Left ventricle myocardium superior (tissue), 1 donor: Measurements from ENCODE around the gene DLK1. TPM values are rescaled to one million over a fixed set of nuclear protein-coding genes. Genes with fewer than 3 reads are reported as not detected.

Experiments used
- ATAC-seq: fragments of 200-7000 bp; cut with Tn5 transposase; one replicate; pipeline ENCODE4 v1.9.1; 2020; ENCODE audit warnings: mild to moderate bottlenecking, moderate library complexity
- DNase-seq: peaks from one replicate; pipeline ENCODE4 v3.0.0-alpha.2; 2020
- intact Hi-C: fragments of 100-400 bp; cut with micrococcal nuclease; formaldehyde crosslinking; loops from one replicate; pipeline ENCODE4 v1.11.0; 2022
- total RNA-seq: library from RNA; stranded (reverse); fragmentation: NEBNext Ultra II Directional; extraction: Animal tissue kit (Norgen Biotek cat#: 25700); gene quantifications from one replicate; pipeline ENCODE4 v1.2.1, GENCODE V29; 2021
- donor health status: DM: no; HTN: yes; CAD: no; lungs with severe emphysema.

Gene DLK1
- total RNA-seq, 1 donor from 2014 or later = 22.7 TPM

DNA sequence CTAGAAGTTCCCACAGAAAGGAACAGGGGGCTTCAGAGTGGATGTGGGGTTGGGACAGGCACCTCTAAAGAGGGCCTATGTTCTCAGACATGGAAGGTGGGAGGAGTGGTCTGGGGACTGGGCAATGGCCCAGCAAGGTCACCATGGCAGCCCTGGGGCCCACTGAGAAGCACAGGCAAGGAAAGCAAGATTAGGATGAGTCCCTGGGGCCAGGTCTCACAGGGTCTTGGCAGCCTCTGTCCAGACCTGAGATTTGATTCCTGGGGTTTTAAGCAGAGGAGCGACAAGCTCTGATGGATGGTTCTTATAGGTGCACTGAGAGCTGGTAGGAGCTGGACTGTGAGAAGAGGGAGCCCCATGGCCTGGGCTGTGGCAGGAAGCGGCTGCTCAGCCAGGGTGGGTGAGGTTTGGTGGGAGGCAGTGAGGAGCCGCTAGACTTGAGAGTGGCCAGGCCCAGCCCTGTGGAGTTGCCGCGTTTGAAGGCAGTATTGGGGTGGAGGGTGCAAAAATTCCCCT is 44.0 kb downstream of the DLK1 start:
- DNase-seq = no peak
- ATAC-seq = no peak
- intact Hi-C loops = no loop called here

DNA sequence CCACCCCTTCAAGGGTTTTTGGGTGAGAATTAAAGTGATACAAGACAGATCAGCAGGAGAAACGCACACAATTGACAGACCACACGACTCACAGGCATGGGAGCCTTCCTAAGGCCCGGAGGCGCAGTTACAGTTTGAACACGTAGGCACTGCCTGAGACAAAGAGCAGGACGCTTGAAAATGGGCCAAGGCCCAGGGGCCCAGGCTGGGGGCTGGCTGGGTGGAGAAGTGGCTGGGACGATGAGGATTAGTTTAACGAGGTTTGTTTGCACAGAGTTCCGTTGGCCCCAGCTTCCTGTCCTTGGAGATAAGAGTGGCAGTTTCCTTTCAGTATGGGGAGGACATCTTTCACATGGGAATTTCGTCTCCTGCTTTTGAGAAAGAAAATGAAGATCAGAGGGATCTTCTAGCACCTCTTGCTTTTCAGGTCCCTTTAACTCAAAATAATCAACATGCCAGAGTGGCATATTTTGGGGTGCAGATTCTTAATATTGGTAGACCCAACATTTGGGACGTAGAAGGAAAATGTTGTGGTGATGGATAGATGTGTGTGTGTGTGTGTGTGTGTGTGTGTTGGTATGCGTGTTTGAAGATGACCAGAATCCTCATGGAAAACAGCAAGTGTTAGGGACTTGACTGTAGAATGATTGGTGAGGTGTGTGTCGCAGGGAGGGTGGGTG is 44.6 kb downstream of the DLK1 start:
- no peak for DNase-seq
- ATAC-seq = no peak
- intact Hi-C loops = no loop called here

DNA sequence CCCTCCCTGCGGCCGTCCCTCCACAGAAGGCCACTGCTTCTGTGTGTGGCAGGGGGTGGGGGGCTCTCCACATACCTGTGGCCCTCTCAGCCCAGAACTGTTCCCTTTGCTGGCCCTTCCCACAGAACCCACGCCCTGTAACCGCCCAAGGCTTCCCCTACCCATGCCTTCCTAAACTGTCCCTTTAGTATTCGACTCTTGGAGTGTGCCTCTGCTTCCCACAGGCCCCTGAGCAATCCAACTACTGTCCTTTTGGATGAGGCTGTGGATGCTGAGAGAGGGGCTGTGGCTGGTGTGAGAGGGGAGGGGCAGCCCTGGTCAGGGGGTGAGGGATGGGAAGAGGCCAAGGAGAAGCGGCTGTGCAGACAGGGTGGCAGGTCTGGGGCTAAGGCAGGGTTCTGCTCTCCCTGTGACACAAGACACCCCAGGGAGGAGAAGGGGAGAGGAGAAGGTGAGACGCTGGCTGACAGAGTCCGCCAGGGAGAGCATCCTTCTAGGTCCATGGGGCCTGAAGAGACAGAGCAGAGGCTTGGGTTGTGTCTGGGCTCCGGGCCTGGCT is 46.0 kb downstream of the DLK1 start:
- intact Hi-C loops = no loop called here
- ATAC-seq = no peak
- DNase-seq = no peak

DNA sequence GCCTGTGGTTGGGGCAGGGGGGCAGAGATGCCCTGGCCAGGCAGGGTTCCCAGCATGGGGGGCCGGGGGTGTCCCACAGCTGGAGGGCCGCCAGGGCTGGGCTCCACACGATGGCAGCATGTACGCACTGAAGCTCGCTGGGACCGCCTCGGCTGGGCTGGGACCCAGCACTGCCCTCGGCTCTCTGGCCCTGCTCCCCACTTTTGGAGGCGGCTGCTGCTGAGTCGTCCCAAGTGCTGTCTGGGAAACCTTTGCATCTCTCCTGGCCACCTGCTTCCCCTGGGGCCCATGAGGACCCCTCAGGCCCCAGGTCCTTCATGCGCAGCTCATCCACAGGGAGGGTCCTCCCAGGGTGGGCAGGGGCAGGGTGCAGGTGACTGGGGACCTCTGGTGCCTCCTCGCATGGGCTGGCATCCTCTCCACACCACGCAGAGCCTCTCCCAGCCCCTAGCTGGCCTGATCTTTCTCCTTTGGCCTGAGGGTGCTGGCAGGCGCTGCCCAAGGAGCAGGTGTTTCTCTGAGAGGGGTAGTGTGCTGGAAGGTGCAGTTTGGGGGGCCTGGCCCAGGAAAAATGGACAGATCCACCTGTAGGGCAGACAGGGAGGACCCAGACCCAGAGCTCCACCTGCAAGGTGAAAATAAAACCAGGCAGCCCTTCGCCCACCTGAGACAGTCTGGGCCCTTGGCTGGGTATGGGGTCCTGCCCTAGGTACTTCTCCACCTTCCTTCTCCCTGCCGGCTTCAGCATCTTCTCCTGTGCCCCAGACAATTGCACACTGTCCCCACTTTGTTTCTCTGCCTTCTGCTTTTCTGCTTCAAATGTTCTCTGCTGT is 46.9 kb downstream of the DLK1 start:
- DNase-seq = no peak
- intact Hi-C loops = no loop called here
- no peak for ATAC-seq

DNA sequence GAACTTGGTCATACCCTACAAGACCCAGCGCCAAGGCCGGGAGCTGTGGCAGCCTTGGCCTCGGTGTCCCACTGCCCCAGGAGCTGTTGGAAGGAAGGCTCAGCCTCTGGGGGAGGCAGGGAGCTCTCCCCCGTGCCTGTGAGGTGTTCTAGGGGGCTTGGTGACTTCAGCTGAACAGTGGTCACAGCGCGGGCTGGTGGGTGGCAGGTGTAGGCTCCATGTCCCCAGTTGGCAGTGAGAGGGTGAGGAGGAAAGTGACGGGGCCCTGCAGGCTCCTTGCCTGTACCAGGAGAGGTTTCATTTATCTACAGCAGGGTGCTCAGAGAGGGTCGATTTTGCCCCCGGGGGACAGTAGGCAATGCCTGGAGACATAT is 47.5 kb downstream of the DLK1 start:
- intact Hi-C loops = no loop called here
- DNase-seq (no peak), ATAC-seq (no peak)

DNA sequence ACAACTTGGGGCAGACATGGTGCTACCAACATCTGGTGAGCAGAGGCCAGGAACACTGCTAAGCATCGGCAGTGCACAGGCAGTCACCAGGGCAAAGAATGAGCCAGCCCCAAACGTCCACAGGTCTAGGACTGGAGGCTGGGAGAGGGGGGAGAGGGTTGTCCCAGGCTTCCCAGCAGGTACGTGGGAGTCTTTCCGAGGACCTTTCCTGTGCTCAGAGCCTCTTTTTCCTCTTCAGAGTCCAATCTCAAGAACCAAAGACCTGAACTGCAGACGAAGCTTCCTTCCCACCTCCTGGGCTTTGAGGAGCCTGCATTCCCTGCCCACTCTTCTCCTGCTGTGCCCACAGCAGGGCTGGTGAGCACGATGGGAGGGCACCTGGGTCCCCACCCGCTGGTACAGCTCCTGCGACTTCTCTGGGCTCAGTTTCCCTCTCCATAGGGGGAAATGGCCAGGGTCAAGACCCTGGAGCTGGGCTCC is 48.7 kb downstream of the DLK1 start:
- intact Hi-C loops = no loop called here
- DNase-seq (no peak), ATAC-seq (no peak)

DNA sequence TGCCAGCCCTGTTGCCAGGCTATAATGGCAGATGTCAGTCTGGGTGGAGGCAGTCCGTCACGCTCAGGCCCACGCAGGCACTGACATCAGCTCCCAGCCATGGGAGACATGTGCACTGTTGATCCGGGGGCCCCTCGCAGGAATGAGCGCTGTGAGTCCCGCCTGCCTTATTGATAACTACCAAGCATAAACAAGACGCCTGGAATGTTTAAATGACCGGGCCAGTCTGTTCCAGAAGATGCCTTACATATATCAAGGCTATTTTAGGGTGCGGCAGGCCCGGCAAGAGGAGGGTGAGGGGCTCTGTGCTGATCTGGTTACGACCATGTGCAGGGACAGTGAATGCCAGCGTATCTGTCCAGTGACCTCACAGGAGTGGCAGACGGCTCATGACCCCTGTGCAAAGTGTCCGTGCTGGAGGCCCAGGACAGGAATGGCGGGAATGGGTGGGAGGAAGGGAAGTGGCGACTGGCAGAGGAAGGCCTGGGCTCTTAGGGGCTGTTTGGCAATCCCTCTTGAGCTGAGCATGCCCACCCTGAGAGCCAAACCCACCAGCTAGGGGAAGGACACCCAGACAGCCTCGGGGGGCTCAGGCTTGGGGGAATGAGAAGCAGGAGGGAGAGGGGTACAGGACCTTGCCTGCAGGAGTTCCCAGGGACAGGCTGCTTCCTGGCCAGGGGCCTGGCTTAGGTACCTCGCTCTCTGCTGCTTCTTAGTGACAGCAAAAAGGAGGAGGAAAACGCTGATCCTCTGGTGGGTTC is 49.3 kb downstream of the DLK1 start:
- intact Hi-C loops = no loop called here
- no peak for DNase-seq

GRCh38 chr14:100776681-100777365 is 50.1 kb downstream of the DLK1 start:
- no peak for DNase-seq
- intact Hi-C loops = no loop called here
- ATAC-seq = no peak

More for the DNA sequence above, 49.3 kb downstream of the DLK1 start:
- ATAC-seq = no peak

DNA sequence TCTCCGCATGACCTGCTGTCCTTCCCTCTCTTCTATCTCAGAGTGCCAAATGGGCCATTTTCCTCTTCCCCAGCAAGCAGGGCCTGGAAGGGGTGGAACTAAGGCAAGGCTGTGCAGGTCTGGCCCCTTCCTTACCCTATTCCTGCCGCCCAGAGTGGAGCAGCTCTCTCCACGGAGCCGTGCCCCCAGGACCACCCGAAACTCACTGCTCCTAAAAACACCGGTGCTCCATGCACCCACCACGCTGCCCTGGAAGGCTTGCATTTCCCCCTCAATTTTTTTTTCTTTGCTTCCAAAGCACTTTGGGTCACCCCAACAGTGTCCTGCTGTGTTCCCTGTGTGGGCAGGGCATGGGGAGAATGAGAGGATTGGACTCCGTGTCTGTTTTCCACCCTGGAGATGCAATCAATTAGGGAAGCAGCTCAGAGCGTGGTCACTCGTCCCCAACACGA is 50.7 kb downstream of the DLK1 start:
- DNase-seq (no peak), ATAC-seq (no peak)
- intact Hi-C loops = no loop called here

- no peak for DNase-seq
- intact Hi-C loops = no loop called here
- no peak for ATAC-seq
Observed at GRCh38 chr14:100777818-100778525, 51.3 kb downstream of the DLK1 start.

DNA sequence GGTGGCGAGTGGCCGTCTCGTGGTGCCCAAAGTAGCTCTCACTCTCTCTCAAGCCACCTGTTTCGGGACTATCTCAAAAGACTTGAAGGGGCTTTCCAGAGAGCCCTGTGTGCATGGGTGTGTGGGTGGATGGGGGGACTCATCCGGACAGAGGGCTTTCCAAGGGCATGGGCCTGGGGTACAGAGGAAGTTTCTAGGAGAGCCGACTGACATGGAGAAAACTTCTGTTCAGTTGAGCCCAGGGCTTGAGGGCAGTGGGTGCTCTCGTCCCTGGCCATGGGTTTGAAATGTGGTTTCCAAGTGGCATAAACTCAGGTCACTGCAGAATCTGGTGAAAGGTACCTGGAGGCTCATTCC is 51.8 kb downstream of the DLK1 start:
- ATAC-seq = no peak
- intact Hi-C loops = no loop called here
- DNase-seq = no peak

- DNase-seq = no peak
- intact Hi-C loops = no loop called here
- no peak for ATAC-seq
Observed at GRCh38 chr14:100778951-100779690, 52.4 kb downstream of the DLK1 start.

GRCh38 chr14:100779691-100780080 is 53.0 kb downstream of the DLK1 start:
- ATAC-seq = no peak
- intact Hi-C loops = no loop called here
- no peak for DNase-seq

DNA sequence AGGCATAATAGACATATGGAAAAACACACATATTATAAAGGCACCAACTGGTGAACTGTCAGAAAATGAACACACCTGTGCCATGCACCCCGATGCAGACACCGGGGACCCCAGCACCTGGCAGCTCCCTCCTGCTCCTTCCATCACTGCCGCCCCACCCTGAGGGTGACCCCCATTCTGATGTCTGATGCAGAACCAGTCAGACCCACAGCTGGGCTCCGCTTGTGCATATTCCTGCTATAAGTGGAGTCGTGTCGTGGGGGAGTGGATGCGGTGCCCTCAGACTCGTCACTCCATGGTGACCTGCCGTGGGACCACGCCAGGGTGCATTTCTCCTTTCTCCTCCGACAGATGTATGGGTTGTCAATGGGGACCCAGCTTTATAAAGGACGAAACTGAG is 53.6 kb downstream of the DLK1 start:
- DNase-seq (no peak), ATAC-seq (no peak)
- intact Hi-C loops = no loop called here

GRCh38 chr14:100780646-100781355 is 54.1 kb downstream of the DLK1 start:
- ATAC-seq (no peak), DNase-seq (no peak)
- intact Hi-C loops = no loop called here

DNA sequence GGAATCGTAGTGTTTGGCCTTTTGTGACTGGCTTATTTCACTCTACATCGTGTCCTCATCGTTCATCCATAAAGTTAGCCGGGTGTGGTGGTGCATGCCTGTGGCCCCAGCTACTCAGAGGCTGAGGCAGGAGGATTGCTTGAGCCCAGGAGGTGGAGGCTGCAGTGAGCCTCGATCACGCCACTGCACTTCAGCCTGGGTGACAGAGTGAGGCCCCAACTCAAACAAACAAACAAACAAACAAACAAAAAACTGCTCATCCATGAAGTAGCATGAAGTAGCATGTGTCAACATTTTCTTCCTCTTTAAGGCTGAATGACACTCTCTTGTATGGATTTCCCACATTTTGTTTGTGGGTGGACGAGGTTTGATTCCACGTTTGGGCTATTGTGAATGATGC is 55.3 kb downstream of the DLK1 start:
- intact Hi-C loops = no loop called here
- ATAC-seq (no peak), DNase-seq (no peak)
